ENCODE data around the gene PIK3R3.

PIK3R3 gene

DNA sequence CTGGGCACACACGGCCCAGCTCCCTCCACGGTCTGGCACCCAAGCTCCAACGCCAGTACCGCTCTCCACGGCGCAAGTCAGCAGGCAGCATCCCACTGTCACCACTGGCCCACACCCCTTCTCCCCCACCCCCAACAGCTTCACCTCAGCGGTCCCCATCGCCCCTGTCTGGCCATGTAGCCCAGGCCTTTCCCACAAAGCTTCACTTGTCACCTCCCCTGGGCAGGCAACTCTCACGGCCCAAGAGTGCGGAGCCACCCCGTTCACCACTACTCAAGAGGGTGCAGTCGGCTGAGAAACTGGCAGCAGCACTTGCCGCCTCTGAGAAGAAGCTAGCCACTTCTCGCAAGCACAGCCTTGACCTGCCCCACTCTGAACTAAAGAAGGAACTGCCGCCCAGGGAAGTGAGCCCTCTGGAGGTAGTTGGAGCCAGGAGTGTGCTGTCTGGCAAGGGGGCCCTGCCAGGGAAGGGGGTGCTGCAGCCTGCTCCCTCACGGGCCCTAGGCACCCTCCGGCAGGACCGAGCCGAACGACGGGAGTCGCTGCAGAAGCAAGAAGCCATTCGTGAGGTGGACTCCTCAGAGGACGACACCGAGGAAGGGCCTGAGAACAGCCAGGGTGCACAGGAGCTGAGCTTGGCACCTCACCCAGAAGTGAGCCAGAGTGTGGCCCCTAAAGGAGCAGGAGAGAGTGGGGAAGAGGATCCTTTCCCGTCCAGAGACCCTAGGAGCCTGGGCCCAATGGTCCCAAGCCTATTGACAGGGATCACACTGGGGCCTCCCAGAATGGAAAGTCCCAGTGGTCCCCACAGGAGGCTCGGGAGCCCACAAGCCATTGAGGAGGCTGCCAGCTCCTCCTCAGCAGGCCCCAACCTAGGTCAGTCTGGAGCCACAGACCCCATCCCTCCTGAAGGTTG, 97.6 kb downstream of the PIK3R3 start:
- no peak for DNase-seq (ENCODE audit: extremely low read depth, insufficient read length)
- H3K36me3 ChIP-seq (ENCODE audit: control insufficient read depth, insufficient read depth, low read length) = peaks cover 19% of the 10 kb centered on the region
- H3K27me3 ChIP-seq (replicated peaks; ENCODE audit: control insufficient read depth, insufficient read depth, low read length) = no peaks in the 10 kb centered on the region
- TF ChIP-seq, protein P1, sequence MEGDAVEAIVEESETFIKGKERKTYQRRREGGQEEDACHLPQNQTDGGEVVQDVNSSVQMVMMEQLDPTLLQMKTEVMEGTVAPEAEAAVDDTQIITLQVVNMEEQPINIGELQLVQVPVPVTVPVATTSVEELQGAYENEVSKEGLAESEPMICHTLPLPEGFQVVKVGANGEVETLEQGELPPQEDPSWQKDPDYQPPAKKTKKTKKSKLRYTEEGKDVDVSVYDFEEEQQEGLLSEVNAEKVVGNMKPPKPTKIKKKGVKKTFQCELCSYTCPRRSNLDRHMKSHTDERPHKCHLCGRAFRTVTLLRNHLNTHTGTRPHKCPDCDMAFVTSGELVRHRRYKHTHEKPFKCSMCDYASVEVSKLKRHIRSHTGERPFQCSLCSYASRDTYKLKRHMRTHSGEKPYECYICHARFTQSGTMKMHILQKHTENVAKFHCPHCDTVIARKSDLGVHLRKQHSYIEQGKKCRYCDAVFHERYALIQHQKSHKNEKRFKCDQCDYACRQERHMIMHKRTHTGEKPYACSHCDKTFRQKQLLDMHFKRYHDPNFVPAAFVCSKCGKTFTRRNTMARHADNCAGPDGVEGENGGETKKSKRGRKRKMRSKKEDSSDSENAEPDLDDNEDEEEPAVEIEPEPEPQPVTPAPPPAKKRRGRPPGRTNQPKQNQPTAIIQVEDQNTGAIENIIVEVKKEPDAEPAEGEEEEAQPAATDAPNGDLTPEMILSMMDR (IDR thresholded peaks at IDR 0.05; ENCODE audit: insufficient read depth, low read length, poor library complexity, severe bottlenecking) = no peak
- no peak overlapping the region for H3K4me3 ChIP-seq (replicated peaks; ENCODE audit: low read depth, low read length)

DNA sequence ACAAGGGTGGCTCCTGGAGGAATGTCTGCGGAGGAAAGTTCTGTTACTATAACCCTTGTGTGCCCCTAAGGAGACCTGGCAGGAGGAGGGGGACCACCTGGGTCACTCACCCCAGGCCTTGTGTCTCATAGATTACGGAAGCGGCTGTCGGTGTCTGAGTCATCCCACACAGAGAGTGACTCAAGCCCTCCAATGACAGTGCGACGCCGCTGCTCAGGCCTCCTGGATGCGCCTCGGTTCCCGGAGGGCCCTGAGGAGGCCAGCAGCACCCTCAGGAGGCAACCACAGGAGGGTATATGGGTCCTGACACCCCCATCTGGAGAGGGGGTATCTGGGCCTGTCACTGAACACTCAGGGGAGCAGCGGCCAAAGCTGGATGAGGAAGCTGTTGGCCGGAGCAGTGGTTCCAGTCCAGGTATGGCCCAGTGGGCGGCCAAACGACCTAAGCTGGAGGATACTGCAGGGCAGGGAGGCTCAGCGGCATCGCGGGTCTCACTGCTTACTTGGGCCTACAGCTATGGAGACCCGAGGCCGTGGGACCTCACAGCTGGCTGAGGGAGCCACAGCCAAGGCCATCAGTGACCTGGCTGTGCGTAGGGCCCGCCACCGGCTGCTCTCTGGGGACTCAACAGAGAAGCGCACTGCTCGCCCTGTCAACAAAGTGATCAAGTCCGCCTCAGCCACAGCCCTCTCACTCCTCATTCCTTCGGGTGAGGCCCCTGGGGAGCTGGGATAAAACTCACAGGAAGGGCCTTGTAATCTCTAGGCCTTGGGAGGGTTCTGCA, 101.4 kb downstream of the PIK3R3 start:
- Histone ChIP-seq H3K27me3 (replicated peaks; ENCODE audit: control insufficient read depth, insufficient read depth, low read length) (no peaks in the 10 kb centered on the region), H3K4me3 (replicated peaks; ENCODE audit: low read depth, low read length) (no peak overlapping the region), H3K36me3 (ENCODE audit: control insufficient read depth, insufficient read depth, low read length) (peaks cover 19% of the 10 kb centered on the region)
- TF ChIP-seq, protein P1 (IDR thresholded peaks at IDR 0.05; ENCODE audit: insufficient read depth, low read length, poor library complexity, severe bottlenecking) = no peak
- DNase-seq (ENCODE audit: extremely low read depth, insufficient read length) = no peak

DNA sequence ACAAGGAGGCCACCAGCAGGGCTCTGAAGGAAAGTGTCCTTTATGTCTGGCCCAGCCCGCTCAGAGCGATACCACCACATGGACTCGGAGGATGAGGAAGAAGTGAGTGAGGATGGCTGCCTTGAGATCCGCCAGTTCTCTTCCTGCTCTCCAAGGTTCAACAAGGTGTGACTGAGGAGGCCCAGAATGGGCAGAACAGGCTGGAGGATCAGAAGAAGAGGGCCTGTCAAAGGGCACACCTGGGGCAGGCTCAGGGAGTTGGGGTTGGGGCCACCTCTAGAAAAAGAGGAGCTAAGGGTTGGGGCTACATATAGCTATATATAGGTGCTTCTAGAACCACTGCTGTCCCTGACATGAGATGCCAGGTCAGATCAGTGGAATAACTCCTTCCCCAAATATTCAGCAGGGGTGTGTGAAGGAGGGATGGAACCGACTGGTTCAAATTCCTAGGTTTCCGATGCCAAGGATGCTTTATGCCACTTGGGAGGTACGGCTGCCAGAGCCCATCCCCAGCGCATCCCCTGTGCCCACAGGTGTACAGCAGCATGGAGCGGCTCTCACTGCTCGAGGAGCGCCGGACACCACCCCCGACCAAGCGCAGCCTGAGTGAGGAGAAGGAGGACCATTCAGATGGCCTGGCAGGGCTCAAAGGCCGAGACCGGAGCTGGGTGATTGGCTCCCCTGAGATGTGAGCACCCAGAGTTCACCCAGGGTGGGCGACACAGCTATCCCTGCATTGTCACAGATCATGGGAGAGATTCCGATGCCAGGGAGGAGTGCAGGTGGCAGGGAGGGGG, 102.2 kb downstream of the PIK3R3 start:
- TF ChIP-seq, protein P1 (IDR thresholded peaks at IDR 0.05; ENCODE audit: insufficient read depth, low read length, poor library complexity, severe bottlenecking) = no peak
- no peak for DNase-seq (ENCODE audit: extremely low read depth, insufficient read length)
- Histone ChIP-seq H3K36me3 (ENCODE audit: control insufficient read depth, insufficient read depth, low read length) (peaks cover 19% of the 10 kb centered on the region), H3K27me3 (replicated peaks; ENCODE audit: control insufficient read depth, insufficient read depth, low read length) (no peaks in the 10 kb centered on the region), H3K4me3 (replicated peaks; ENCODE audit: low read depth, low read length) (no peak overlapping the region)

DNA sequence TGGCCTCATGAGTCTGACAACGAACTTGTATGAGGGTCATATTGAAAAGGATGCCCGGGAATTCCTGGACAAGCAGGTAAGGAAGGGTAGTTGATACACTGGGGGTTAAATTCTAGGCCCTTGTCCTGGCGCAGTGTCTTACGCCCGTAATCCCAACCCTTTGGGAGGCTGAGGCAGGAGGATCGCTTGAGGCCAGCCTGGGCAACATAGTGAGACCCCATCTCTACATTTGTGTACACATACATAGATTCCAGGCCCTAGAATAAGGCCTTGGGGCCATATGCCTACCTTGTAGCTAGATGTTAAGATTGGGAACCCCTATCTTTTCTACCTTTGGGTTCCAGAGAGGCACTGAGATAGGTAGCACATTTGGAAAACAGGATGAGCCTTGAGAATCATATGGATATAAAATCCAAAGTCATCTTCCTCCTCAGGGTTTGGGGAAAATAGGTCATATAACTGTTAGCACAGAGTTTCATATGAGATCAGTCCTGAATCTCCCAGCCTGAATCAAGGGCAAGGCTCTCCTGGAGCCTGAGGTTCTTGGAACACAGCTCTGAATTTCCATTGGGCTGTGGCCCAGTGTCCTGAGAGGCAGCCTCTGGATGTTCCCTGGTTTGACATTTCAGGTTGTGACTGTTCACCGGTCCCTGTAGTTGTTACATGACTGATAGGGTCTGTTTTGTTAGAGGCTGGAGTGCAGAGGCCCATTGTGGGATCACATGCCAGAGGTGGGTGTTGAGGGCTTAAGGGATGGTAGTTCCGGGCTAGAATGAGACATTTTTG, 104.4 kb downstream of the PIK3R3 start:
- no peak overlapping the region for H3K4me3 ChIP-seq (replicated peaks; ENCODE audit: low read depth, low read length)
- peaks cover 10% of the 10 kb centered on the region for H3K36me3 ChIP-seq (ENCODE audit: control insufficient read depth, insufficient read depth, low read length)
- TF ChIP-seq, protein P1 (IDR thresholded peaks at IDR 0.05; ENCODE audit: insufficient read depth, low read length, poor library complexity, severe bottlenecking) = no peak
- DNase-seq (ENCODE audit: extremely low read depth, insufficient read length) = no peak
- H3K27me3 ChIP-seq (replicated peaks; ENCODE audit: control insufficient read depth, insufficient read depth, low read length) = no peaks in the 10 kb centered on the region

DNA sequence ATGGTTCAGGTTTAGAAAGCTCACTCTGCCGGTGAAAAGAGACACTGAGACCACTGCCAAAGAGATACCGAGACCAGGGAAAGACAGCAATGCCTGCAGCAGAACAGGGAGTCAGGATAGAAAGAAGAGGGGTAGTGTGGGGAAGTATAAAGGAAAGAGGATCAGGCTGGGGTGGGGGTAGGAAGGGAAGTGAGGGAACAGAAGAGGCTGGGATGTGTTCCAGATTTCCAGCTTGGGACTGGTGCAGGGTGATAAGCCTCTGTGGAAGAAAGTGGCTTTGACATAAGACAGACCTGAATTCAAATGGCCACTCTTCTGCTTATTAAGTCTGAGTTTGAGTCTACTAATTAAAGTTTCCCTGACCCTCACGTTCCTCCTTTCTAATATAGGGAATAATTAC, 105.9 kb downstream of the PIK3R3 start:
- Histone ChIP-seq H3K27me3 (replicated peaks; ENCODE audit: control insufficient read depth, insufficient read depth, low read length) (no peaks in the 10 kb centered on the region), H3K36me3 (ENCODE audit: control insufficient read depth, insufficient read depth, low read length) (peaks cover 7% of the 10 kb centered on the region), H3K4me3 (replicated peaks; ENCODE audit: low read depth, low read length) (no peak overlapping the region)
- DNase-seq (ENCODE audit: extremely low read depth, insufficient read length) = no peak
- TF ChIP-seq, protein P1 (IDR thresholded peaks at IDR 0.05; ENCODE audit: insufficient read depth, low read length, poor library complexity, severe bottlenecking) = no peak
